GM21619 (cell line): ENCODE results near the gene CEACAM7.
"Not testable (repeated sequence)": the region's sequence is repeated elsewhere in the genome, so short reads cannot be mapped to it uniquely, and the experiment has no call there.

Source experiments
- ATAC-seq: cut with Tn5 transposase; IDR thresholded peaks from one replicate; pipeline ENCODE4 v1.9.1; 2021; ENCODE audit not compliant: unreplicated experiment

Gene CEACAM7

DNA sequence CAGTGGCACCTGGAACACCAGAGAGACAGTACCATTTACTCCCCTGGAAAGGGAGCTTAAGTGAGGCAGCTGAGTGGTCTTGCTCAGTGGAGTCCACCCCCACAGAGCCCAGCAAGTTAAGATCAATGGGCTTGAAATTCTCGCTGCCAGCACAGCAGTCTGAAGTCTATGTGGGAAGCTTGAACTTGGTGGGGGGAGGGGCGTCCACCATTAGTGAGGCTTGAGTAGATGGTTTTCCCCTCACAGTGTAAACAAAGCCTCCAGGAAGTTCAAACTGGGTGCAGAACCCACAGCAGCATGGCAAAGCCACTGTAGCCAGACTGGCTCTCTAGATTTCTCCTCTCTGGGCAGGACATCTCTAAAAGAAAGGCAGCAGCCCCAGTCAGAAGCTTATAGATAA is 30.9 kb downstream of the CEACAM7 start:
- no peak for ATAC-seq

DNA sequence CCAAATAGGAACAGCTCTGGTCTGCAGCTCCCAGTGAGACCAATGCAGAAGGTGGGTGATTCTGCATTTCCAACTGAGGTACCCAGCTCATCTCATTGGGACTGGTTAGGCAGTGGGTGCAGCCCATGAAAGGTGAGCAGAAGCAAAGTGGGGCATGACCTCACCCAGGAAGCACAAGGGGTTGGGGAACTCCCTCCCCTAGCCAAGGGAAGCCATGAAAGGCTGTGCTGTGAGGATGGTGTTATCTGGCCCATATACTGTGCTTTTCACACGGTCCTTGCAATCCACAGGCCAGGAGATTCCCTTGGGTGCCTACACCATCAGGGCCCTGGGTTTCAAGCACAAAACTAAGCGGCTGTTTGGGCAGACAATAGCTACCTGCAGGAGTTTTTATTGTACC is 31.3 kb downstream of the CEACAM7 start:
- not testable (repeated sequence) for ATAC-seq

DNA sequence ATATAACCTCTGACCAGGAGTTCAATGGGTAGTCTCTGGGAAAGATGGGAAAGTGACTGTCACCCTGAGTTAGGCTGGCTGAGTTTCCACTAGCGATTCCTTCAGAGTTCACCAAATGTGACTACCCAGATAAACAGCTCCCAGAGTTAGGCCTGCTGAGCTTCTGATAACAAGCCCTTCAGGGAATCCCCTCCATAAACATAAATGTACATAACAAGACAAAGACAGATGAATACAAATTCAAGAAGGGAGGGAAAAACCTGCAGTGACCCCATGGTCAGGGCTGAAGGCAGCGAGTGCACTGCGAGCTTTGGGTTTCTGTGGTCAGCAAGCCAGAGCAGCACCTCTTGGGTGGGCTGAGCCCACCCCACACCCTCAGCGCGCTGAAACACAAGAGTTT is 35.8 kb downstream of the CEACAM7 start:
- no peak for ATAC-seq

DNA sequence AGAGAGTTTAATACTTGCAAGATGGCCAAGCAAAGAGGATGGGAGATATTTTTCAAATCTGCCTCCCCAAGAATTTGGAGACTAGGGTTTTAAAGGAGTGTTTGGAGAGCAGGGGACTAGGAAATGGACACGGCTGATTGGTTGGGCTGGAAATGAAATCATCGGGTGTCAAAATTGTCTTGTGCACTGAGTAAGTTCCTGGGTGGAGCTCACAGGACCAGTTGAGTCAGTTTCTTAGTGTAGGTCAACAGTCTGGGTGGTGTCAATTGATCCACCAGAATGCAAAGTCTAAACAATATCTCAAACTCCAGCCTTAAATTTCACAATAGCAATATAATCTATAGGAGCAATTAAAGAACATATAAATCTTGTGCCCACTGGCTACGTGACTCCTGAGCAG is 38.2 kb downstream of the CEACAM7 start:
- no peak for ATAC-seq

DNA sequence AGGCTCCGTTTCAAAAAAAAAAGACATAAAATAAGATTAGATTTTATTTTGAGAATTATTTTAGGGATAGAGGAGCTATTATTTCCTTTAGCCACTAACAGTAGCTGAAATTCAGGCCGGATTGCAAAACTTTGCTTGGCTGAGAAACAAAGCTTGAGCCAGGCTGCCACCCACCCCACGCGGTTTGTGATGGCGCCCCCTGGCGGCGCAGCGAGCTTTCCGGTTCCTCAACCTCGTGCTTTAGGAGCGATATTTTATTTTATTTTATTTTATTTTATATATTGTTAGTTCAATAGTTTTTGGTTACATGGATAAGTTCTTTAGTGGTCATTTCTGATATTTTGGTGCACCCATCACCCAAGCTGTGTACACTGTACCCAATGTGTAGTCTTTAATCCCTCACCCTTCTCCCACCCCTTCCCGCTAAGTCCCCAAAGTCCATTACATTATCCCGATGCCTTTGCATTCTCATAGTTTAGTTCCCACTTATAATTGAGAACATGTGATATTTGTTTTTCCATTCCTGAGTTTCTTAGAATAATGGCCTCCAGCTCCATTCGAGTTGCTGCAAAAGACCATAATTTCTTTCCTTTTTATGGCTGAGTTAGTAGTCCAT is 41.4 kb downstream of the CEACAM7 start:
- ATAC-seq, result no peak

DNA sequence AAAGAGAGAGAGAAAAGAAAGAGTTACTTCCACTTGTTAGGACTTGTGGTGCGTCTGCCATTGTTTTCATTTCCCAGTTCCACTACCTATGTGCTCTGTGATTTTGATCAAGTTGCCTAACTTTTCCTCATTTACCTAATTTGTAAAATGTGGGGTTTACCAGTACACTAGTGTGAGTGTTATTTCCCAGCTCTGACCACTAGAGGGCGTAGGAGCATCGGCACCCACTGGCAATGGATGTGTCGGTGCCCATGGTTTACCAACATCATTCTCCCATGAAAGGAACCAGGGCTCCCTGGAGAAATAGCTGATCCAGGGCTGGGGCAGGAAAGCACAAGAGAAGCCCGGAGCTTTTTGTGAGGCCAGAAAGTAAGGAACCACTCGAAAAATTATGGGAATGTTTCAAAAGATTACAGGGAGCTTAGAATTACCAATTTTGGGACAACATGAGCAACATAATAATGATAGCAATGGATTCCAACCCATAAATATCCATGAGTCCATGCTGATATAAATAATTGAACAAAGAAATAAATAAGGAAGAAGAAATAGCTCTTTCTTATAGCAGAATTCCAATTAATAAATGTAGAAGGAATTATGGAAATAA is 46.1 kb downstream of the CEACAM7 start:
- no peak for ATAC-seq

DNA sequence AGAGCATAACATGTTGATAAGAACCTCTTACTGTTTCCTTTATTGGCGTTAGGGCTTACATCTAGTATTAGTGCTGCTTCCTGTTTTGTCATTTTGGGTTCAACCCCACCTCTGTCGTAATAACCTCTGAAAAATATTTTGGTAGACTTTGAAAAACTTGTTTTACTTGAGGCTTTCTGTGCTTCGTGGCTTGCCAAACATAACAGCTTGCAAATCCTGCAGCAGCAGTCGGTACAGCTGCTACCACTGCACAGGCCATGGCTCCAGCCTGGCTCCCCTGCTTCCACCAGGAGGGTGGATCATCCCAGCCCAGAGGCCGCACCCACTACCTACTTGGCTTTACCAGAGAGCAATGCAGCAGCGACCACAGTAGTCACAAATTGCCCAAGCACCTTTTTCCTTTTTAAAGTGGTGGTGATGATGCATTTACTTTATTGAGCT is 49.4 kb downstream of the CEACAM7 start:
- no peak for ATAC-seq

DNA sequence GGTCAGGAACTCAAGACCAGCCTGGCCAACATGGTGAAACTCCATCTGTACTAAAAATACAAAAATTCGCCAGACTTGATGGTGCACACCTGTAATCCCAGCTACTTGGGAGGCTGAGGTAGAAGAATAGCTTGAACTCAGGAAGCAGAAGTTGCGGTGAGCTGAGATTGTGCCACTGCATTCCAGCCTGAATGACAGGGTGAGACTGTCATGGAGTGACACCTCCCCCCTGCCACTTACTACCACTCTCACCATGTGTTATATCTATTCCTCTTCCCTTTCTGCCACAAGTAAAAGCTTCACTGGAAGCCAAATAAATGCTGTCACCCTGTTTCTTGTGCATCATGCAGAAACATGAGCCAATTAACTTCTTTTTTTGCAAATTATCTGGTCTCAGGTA is 50.6 kb downstream of the CEACAM7 start:
- ATAC-seq, result no peak

DNA sequence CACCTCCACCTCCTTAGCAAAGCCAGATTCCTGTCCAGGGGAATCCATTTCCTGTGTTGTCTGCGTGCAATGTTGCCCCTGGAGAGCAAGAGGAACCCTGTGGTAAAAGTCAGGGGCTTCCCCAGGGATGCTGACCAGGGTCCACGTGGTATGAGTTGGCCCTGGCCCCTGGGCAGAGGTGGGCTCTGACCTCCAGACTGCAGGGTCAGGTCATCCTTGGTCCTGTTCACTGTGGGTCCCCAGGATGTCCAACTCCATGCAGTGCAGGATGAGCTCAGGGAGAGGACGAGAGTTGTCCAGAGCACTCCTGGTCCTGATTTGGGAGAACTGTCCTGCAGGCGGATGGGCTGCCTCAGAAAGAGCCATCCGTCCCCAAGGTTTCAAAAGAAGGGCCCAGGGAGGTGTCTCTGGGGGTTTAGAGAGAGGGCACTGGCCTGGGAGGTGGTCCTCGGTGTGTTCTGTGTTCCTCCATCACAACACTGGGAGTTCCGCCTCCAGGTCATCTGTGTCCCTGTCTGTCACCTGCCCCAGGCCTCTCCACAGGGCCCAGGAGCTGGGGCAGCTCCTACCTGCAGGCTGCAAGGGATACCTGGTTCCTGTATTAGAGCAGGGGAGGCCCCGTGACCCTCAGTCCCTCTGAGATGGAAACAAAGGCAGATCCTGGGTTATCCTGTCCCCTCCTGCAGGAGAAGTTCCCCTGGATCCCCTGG is 59.9 kb downstream of the CEACAM7 start:
- no peak for ATAC-seq

DNA sequence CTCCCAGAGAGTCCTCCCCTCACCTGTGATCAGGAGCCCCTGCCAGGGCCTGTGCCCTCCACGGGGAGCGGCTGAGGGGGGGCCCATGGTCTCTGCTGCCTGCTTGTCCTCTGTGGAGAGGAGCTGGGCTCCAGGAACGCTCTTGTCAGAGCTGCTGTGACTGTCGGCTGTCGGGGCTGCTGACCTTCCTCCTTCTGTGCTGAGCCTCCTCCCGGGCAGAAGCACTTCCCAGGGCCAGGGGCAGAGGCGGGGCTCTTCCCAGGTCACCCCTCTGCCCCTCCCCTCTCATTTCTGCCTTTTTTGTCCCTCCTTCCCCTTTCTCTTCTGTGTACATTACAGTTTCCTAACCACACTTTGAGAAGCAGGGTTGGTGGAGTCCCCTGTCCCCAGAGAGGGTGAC is 61.2 kb downstream of the CEACAM7 start, which contains the start of gene CEACAM4:
Gene CEACAM4, minus strand, starts transcription at position 198 of the 400 bp plus-strand sequence. Its CDS starts 111 bp downstream, at position 87.
- ATAC-seq, result no peak

DNA sequence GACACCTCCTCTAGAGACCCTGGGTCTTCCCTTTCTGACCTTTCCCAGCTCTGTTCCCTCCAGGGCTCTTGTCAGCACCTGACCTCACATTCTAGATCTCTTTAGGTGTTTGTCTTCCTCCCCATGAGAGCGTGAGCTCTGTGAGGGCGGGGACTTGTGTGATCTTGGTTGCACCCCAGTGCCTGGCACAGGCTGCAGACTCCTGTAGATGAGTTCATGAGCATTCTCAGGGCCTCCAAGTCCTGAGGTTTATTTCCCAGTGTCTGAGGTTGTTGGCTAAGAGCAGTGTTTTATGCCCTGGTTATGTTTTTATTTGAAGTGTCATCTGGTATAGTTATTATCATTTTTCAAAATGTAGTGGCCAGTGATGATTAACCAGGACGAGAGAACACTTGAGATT is 61.8 kb downstream of the CEACAM7 start:
- no peak for ATAC-seq

DNA sequence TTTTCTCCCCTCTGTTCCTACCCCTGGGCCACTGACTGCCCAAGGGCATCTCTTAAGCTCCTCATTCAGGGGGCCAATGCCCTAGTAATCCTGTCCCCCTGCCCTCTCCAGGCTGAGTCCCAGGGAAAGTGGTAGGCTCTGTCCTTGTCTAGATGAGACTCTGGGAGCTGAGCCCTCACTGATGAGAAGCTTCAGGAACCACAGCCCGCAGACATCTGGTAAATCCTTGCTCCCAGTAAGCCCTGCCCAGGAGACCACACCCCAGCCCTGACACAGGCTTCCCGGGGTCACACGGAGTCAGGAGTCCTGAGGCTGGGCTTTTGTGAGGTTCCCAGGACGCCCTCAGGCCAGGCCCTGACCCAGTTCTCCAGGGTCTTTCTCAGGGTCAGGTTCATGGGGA is 63.1 kb downstream of the CEACAM7 start:
- ATAC-seq, result no peak

DNA sequence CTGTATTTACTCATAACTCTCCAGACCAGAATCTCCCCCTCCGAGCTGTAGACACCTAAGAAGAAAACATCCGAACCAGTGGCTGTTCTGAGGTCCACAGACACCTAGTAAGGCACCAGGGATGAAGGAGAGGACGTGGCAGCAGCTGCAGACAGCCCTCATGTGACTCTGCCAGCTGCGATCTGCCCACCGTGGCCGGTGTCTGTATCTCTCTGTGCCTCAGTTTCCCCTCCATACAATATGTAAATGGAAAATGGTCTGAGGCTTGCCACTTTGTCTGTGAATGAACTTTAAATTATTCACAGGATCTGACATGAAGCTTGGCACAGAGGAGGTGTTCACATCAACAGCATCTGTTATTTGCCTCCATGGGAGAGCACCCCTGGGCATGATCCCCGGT is 63.6 kb downstream of the CEACAM7 start:
- no peak for ATAC-seq

DNA sequence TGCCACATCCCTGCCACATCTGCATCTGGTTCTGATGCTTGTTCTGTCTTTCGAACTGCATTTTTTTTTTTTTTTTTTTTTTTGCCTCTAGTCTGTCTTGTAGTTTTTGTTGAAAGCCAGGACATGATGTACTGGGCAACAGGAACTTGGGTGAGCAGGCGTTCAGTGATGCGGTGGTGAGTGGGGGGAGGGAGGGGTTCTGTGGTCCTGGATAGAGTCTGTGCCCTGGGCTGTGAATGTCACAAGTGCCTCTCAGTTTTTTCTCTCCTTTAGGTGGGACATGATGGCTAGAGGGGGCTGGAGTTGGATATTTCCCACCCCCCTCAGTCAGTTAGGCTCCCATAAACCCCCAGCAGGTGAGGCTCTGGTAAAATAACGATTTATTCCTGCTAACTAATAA is 64.7 kb downstream of the CEACAM7 start:
- ATAC-seq, result no peak
